Neural crest cell (in vitro differentiated cells): ENCODE results near the gene MROH7. TPM values are rescaled to one million over a fixed set of nuclear protein-coding genes. Genes with fewer than 3 reads are reported as not detected.

Source experiments
- DNase-seq: peaks from one replicate; pipeline ENCODE4 v3.0.0; 2021; ENCODE audit warnings: low read depth, mixed read lengths, low spot score
- H3K27ac Mint-ChIP-seq: one replicate; pipeline ENCODE4 v1.8.0; 2021; ENCODE audit warnings: mild to moderate bottlenecking, mixed read lengths; ENCODE audit not compliant: unreplicated experiment
- H3K27me3 Mint-ChIP-seq: 2 replicates; pipeline ENCODE4 v1.8.0; 2021; ENCODE audit warnings: low read depth, mild to moderate bottlenecking, mixed read lengths
- H3K36me3 Mint-ChIP-seq: 2 replicates; pipeline ENCODE4 v1.8.0; 2021; ENCODE audit warnings: low read depth, mild to moderate bottlenecking, mixed read lengths
- H3K4me1 Mint-ChIP-seq: 2 replicates; pipeline ENCODE4 v1.8.0; 2021; ENCODE audit warnings: mixed read lengths
- H3K4me3 Mint-ChIP-seq: one replicate; pipeline ENCODE4 v1.8.0; 2021; ENCODE audit warnings: mild to moderate bottlenecking, mixed read lengths
- H3K9me3 Mint-ChIP-seq: 2 replicates; pipeline ENCODE4 v1.8.0; 2021; ENCODE audit warnings: mixed read lengths
- total RNA-seq: library from RNA; stranded (reverse); gene quantifications from 2 replicates; pipeline ENCODE4 v1.2.1, GENCODE V29; 2021
- TF ChIP-seq, protein P1 (sequence below): fragments of 200-600 bp; sonication (generic); conservative IDR thresholded peaks from 2 replicates; pipeline ENCODE4 v1.5.0; 2021; ENCODE audit warnings: antibody characterized with exemption, mild to moderate bottlenecking

Gene MROH7
- total RNA-seq, 1 donor from 2014 or later = not detected

DNA sequence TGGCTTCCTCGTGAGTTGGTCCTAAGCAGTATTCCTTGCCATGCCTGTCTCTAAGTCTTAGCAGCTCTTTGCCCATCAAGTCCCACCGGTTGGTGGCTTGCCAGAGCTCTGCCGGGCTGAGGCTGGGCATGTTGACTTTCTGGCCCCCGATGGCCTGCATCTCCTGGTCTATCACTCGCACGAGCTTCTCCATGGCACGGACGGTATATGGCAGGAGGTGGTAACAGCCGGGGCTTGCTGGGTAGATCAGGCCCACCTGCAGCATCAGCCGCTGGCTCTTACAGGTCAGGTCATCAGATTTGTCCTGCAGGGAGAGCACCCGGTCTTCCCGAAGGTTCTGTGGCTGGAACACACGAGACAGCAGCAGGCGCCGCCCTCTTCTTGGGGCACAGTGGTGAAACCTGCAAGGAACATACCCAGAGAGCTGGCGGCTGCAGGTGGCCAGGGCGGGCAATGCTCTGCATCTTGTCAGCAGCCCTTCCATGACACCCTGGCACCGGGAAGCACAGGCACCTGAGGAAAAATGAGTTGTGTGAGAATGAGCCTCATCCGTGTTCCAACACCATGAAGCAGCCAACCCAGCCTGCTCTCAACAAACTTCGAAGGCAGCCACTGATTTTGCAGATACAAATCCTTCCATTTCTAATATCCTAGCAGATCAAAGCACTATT lies 117.2 kb downstream of the MROH7 start:
- Mint-ChIP-seq H3K36me3 (no peaks in the 10 kb centered on the region), H3K4me3 (no peak overlapping the region), H3K4me1 (peaks cover 11% of the 10 kb centered on the region), H3K9me3 (no peaks in the 10 kb centered on the region), H3K27me3 (no peaks in the 10 kb centered on the region), H3K27ac (no peak overlapping the region)
- no peak for DNase-seq
- TF ChIP-seq, protein P1, sequence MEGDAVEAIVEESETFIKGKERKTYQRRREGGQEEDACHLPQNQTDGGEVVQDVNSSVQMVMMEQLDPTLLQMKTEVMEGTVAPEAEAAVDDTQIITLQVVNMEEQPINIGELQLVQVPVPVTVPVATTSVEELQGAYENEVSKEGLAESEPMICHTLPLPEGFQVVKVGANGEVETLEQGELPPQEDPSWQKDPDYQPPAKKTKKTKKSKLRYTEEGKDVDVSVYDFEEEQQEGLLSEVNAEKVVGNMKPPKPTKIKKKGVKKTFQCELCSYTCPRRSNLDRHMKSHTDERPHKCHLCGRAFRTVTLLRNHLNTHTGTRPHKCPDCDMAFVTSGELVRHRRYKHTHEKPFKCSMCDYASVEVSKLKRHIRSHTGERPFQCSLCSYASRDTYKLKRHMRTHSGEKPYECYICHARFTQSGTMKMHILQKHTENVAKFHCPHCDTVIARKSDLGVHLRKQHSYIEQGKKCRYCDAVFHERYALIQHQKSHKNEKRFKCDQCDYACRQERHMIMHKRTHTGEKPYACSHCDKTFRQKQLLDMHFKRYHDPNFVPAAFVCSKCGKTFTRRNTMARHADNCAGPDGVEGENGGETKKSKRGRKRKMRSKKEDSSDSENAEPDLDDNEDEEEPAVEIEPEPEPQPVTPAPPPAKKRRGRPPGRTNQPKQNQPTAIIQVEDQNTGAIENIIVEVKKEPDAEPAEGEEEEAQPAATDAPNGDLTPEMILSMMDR = no peak

Other genes starting within 250 kb of the MROH7 start
- 94.3 and 99.0 TPM in 2 replicates for gene SSBP3, start 235.4 kb upstream of the MROH7 start, total RNA-seq
- 2.7 and 3.1 TPM in 2 replicates for gene ACOT11, start 93.6 kb upstream of the MROH7 start, total RNA-seq
- not detected in 2 replicates for gene FAM151A, start 18.3 kb upstream of the MROH7 start, total RNA-seq
- gene TTC4, start 74.1 kb downstream of the MROH7 start, total RNA-seq = 27.9 and 28.5 TPM in 2 replicates
- 7.1 and 8.2 TPM in 2 replicates for gene PARS2, start 122.7 kb downstream of the MROH7 start, total RNA-seq
- gene TTC22, start 159.5 kb downstream of the MROH7 start, total RNA-seq = not detected in 2 replicates
- 396 and 417 TPM in 2 replicates for gene DHCR24, start 245.4 kb downstream of the MROH7 start, total RNA-seq